DMS114 treated with DMSO at 0.1 percent for 48 hours (cell line): ENCODE measurements around the gene APOBR.
"Not testable (repeated sequence)": the region's sequence is repeated elsewhere in the genome, so short reads cannot be mapped to it uniquely, and the experiment has no call there.

Experiments used
- DNase-seq: peaks from one replicate; lab custom pipeline; 2025; ENCODE audit not compliant: unreplicated experiment; lab: John Stamatoyannopoulos, UW

APOBR gene

GRCh38 chr16:28497861-28498599 is 3.6 kb downstream of the APOBR start:
- DNase-seq: no peak

- no peak for DNase-seq
These were observed 4.4 kb downstream of the APOBR start for GRCh38 chr16:28498666-28499381.

GRCh38 chr16:28499854-28500253 is 5.4 kb downstream of the APOBR start:
- DNase-seq: no peak

GRCh38 chr16:28500476-28501180 is 6.2 kb downstream of the APOBR start:
- not testable (repeated sequence) for DNase-seq

GRCh38 chr16:28501258-28502232 is 7.1 kb downstream of the APOBR start:
- DNase-seq: no peak

GRCh38 chr16:28502290-28502689 is 7.8 kb downstream of the APOBR start:
- DNase-seq: no peak

GRCh38 chr16:28503470-28504259 is 9.2 kb downstream of the APOBR start:
- DNase-seq: no peak

- no peak for DNase-seq
These were observed 10.4 kb downstream of the APOBR start for GRCh38 chr16:28504707-28505404.

- DNase-seq: no peak
These were observed 11.2 kb downstream of the APOBR start for GRCh38 chr16:28505489-28506137.

- no peak for DNase-seq
These were observed 16.6 kb downstream of the APOBR start for GRCh38 chr16:28511031-28511430.

- no peak for DNase-seq
These were observed 17.7 kb downstream of the APOBR start for GRCh38 chr16:28511801-28512789.

- no peak for DNase-seq
These were observed 19.2 kb downstream of the APOBR start for GRCh38 chr16:28513484-28514181.

- no peak for DNase-seq
These were observed 19.8 kb downstream of the APOBR start for GRCh38 chr16:28514246-28514645.

- no peak for DNase-seq
These were observed 26.2 kb downstream of the APOBR start for GRCh38 chr16:28520672-28521071.

- DNase-seq: no peak
These were observed 27.0 kb downstream of the APOBR start for GRCh38 chr16:28521436-28521835.

- no peak for DNase-seq
These were observed 28.3 kb downstream of the APOBR start for GRCh38 chr16:28522792-28523191.

- no peak for DNase-seq
These were observed 30.3 kb downstream of the APOBR start for GRCh38 chr16:28524681-28525171.
